ELF-1 (cell line): Measurements from ENCODE around the gene ANXA1.

Experiments used
- DNase-seq: peaks from one replicate; pipeline ENCODE4 v3.0.0-alpha.2; 2016; ENCODE audit warnings: low read depth, low spot score

ANXA1 gene

GRCh38 chr9:73138516-73138915 is 13.1 kb upstream of the ANXA1 start:
- no peak for DNase-seq

- DNase-seq, result no peak
Observed at GRCh38 chr9:73141282-73141681, 10.4 kb upstream of the ANXA1 start.

GRCh38 chr9:73143711-73144328 is 7.8 kb upstream of the ANXA1 start:
- no peak for DNase-seq

GRCh38 chr9:73146111-73146815 is 5.4 kb upstream of the ANXA1 start:
- no peak for DNase-seq

- no peak for DNase-seq
Observed at GRCh38 chr9:73148447-73148937, 3.2 kb upstream of the ANXA1 start.

GRCh38 chr9:73149371-73150067 is 2.1 kb upstream of the ANXA1 start:
- DNase-seq, result no peak

- DNase-seq, result no peak
Observed at GRCh38 chr9:73152543-73152844, 829 bp downstream of the ANXA1 start.

- no peak for DNase-seq
Observed at GRCh38 chr9:73152953-73153352, 1.3 kb downstream of the ANXA1 start.

- DNase-seq, result no peak
Observed at GRCh38 chr9:73153793-73154227, 2.1 kb downstream of the ANXA1 start.

GRCh38 chr9:73154271-73154670 is 2.6 kb downstream of the ANXA1 start:
- no peak for DNase-seq

- DNase-seq, result no peak
Observed at GRCh38 chr9:73154722-73155121, 3.1 kb downstream of the ANXA1 start.

GRCh38 chr9:73155377-73155776 is 3.7 kb downstream of the ANXA1 start:
- DNase-seq, result no peak

- DNase-seq, result no peak
Observed at GRCh38 chr9:73155968-73156864, 4.6 kb downstream of the ANXA1 start.

GRCh38 chr9:73156865-73157187 is 5.2 kb downstream of the ANXA1 start:
- no peak for DNase-seq

GRCh38 chr9:73157811-73158210 is 6.1 kb downstream of the ANXA1 start:
- no peak for DNase-seq

GRCh38 chr9:73158723-73159122 is 7.1 kb downstream of the ANXA1 start:
- DNase-seq, result no peak

GRCh38 chr9:73160868-73161267 is 9.2 kb downstream of the ANXA1 start:
- DNase-seq, result no peak

- DNase-seq, result peak; percentile 23
Observed at GRCh38 chr9:73162987-73163768, 11.5 kb downstream of the ANXA1 start.

GRCh38 chr9:73165911-73166310 is 14.2 kb downstream of the ANXA1 start:
- DNase-seq, result no peak

GRCh38 chr9:73166468-73166867 is 14.8 kb downstream of the ANXA1 start:
- DNase-seq, result no peak

- DNase-seq, result no peak
Observed at GRCh38 chr9:73167614-73168013, 15.9 kb downstream of the ANXA1 start.
